Rectal smooth muscle tissue (tissue), 1 donor: ENCODE measurements around the gene CKB.

Experiments
- H3K27ac ChIP-seq: one replicate; pipeline ENCODE4 v1.7.0; 2013; ENCODE audit warnings: low read depth, low read length, inconsistent platforms
- H3K27me3 ChIP-seq: one replicate; pipeline ENCODE4 v1.7.0; 2013; ENCODE audit warnings: low read length; ENCODE audit not compliant: control insufficient read depth, insufficient read depth
- H3K36me3 ChIP-seq: one replicate; pipeline ENCODE4 v1.7.0; 2013; ENCODE audit warnings: low read length; ENCODE audit not compliant: control insufficient read depth, insufficient read depth
- H3K4me1 ChIP-seq: one replicate; pipeline ENCODE4 v1.7.0; 2013; ENCODE audit warnings: low read length; ENCODE audit not compliant: control insufficient read depth, insufficient read depth
- H3K4me3 ChIP-seq: one replicate; pipeline ENCODE4 v1.7.0; 2013; ENCODE audit warnings: low read length
- H3K9ac ChIP-seq: one replicate; pipeline ENCODE4 v1.7.0; 2013; ENCODE audit warnings: low read length

Gene CKB

GRCh38 chr14:103524002-103524935, 1.6 kb upstream of the CKB start:
- peaks cover 18% of the 10 kb centered on the region for H3K4me1 ChIP-seq
- H3K9ac ChIP-seq = no peak overlapping the region
- H3K4me3 ChIP-seq = no peak overlapping the region
- H3K27ac ChIP-seq = peak overlapping the region; percentile 43
- H3K36me3 ChIP-seq = peaks cover 4% of the 10 kb centered on the region
- no peaks in the 10 kb centered on the region for H3K27me3 ChIP-seq

GRCh38 chr14:103523575-103523954, 935 bp upstream of the CKB start:
- Histone ChIP-seq H3K27ac (no peak overlapping the region), H3K4me3 (no peak overlapping the region)

GRCh38 chr14:103521951-103522563, 573 bp downstream of the CKB start:
- Histone ChIP-seq H3K4me3 (peak overlapping the region; percentile 83), H3K27me3 (no peaks in the 10 kb centered on the region), H3K27ac (peak overlapping the region; percentile 90), H3K36me3 (peaks cover 4% of the 10 kb centered on the region), H3K4me1 (peaks cover 27% of the 10 kb centered on the region), H3K9ac (peak overlapping the region; percentile 66)

More at GRCh38 chr14:103523575-103523954, 935 bp upstream of the CKB start:
- Histone ChIP-seq H3K4me1 (peaks cover 24% of the 10 kb centered on the region), H3K27me3 (no peaks in the 10 kb centered on the region), H3K36me3 (peaks cover 4% of the 10 kb centered on the region), H3K9ac (no peak overlapping the region)

- H3K27me3 ChIP-seq = no peaks in the 10 kb centered on the region
- H3K36me3 ChIP-seq = peaks cover 4% of the 10 kb centered on the region
- H3K4me3 ChIP-seq = peak overlapping the region; percentile 83
- H3K9ac ChIP-seq = no peak overlapping the region
- peak overlapping the region; percentile 90 for H3K27ac ChIP-seq
- peaks cover 27% of the 10 kb centered on the region for H3K4me1 ChIP-seq
Measured at GRCh38 chr14:103521438-103521950, 1.1 kb downstream of the CKB start.

DNA sequence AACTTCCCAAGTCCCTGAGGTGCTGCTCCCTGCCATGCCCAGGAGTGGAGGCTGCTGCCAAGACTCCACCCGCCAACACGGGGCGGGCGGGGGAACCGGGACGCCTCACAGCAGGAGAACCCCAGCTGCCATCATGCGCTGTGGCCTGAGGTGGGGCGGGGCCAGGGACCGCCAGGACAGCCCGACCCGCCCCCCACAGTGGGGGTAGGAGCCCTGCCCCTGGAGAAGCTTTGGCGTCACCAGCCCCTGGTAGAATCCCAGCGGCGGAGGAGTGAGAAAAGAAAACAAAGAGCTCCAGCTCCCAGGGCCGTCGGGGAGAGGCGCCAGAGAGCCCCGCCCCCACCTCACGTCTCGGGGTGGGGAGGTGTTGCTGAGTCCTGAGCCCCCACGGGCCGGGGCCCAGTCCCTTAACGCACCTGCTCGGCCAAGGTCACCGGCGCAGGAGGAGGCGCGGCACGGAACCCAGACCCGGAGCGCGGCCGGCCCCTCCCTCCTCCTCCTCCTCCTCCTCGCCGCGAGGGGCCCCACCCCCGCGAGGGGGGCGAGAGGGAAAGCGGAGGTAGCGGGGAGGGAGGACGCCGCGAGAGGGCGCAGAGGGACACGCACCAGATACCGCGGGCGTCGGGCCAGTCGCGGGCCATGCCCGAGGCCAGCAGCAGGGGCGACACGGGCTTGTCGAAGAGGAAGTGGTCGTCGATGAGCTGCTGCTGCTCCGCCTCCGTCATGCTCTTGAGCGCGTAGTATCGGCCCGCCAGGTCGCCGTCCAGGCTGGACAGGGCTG, 1.8 kb downstream of the CKB start:
- Histone ChIP-seq H3K36me3 (peaks cover 4% of the 10 kb centered on the region), H3K27me3 (no peaks in the 10 kb centered on the region), H3K4me3 (peak overlapping the region; percentile 83), H3K4me1 (peaks cover 27% of the 10 kb centered on the region), H3K9ac (no peak overlapping the region), H3K27ac (peak overlapping the region; percentile 90)

DNA sequence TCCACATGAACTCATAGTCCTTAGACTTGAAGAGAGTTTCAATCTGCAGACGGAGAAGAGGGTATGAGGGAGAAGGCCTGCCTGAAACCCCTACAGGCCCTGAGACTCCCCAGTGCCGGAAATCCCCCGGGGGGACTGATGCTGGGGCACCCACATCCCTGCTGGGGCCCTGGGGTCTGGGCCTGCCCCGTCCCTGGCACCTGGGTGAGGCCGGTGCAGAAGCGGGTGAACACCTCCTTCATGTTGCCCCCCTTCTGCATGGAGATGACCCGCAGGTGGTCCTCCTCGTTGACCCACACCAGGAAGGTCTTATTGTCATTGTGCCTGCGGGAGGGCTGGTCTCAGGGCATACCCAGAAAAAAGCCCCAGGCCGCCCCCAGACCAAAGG, 2.4 kb downstream of the CKB start:
- H3K36me3 ChIP-seq = peaks cover 4% of the 10 kb centered on the region
- no peaks in the 10 kb centered on the region for H3K27me3 ChIP-seq
- H3K4me3 ChIP-seq = peak overlapping the region; percentile 83
- H3K27ac ChIP-seq = peak overlapping the region; percentile 90
- H3K4me1 ChIP-seq = peaks cover 27% of the 10 kb centered on the region
- H3K9ac ChIP-seq = no peak overlapping the region

DNA sequence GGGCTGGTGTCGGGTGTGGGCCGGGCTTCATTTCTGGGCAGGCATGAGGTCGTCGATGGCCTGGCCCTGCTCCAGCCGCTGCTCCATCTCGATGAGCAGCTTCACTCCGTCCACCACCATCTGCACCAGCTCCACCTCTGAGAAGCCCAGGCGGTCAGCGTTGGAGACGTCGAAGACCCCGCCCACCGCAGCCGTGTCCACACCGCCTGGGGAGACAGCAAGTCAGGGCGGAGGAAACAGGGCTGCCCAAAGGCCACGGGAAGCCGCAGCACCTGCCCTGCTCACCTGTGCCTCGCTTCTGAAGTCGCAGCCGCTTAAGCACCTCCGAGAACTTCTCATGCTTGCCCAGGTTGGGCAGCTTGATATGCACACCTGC, 2.8 kb downstream of the CKB start:
- Histone ChIP-seq H3K4me3 (peak overlapping the region; percentile 83), H3K9ac (no peak overlapping the region), H3K4me1 (peaks cover 27% of the 10 kb centered on the region), H3K27me3 (no peaks in the 10 kb centered on the region), H3K36me3 (peaks cover 4% of the 10 kb centered on the region), H3K27ac (peak overlapping the region; percentile 90)

GRCh38 chr14:103519043-103519836, 3.4 kb downstream of the CKB start:
- no peaks in the 10 kb centered on the region for H3K27me3 ChIP-seq
- no peak overlapping the region for H3K9ac ChIP-seq
- peak overlapping the region; percentile 83 for H3K4me3 ChIP-seq
- H3K4me1 ChIP-seq = peaks cover 24% of the 10 kb centered on the region
- H3K27ac ChIP-seq = peak overlapping the region; percentile 90
- H3K36me3 ChIP-seq = peaks cover 4% of the 10 kb centered on the region

DNA sequence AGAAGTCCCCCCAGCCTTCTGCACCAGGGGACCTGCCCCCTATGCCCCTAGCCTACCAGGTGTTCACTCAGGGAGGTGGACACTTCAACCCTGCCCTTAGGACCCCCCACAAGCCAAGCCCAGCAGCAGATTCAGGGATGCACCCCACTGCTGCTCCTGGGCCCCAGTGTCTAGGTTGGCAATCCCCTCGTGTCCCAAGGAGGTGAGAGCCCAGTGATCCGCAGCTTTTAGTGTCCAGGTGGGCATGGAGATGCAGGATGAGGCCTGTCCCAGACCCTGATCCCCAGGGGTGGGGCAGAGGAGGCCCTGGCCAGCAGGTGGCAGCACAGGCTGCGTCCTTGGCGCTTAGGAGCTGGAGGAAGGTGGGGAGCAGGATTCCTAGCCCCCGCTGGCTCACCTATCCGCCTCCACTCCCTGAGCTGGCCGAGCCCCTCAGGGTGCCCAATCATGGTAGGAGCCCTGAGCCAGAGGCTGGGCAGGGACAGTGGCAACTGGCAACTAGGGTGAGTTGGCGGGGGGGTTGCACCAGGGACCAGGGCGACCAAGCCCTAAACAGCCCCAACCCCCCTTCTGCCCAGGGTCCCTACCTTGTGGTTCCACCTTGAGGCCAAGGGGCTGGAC, 4.1 kb downstream of the CKB start:
- Histone ChIP-seq H3K4me1 (peaks cover 29% of the 10 kb centered on the region), H3K4me3 (no peak overlapping the region), H3K36me3 (peaks cover 4% of the 10 kb centered on the region), H3K27me3 (no peaks in the 10 kb centered on the region), H3K27ac (peak overlapping the region; percentile 90), H3K9ac (no peak overlapping the region)

GRCh38 chr14:103517721-103518421, 4.8 kb downstream of the CKB start:
- Histone ChIP-seq H3K4me1 (peaks cover 36% of the 10 kb centered on the region), H3K27ac (peak overlapping the region; percentile 90), H3K9ac (no peak overlapping the region), H3K36me3 (peaks cover 4% of the 10 kb centered on the region), H3K27me3 (no peaks in the 10 kb centered on the region), H3K4me3 (no peak overlapping the region)

DNA sequence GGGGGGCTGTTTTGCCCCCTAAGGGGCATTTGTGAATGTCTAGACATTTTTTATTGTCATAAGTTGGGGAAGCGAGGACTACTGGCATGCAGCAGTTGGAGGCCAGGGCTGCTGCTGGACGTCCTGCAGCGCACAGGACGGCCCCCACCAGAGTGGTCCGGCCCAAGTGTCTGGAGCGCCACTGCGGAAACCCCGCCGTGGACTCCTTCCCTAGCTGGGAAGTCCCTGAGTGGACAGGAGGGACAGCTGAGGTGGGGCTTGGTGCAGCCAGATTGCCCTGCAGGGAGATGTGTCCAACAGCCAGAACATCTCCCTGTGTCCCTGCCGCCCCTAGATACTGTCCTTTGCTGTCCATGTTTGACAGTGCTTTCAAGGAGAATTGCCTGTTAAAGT, 5.5 kb downstream of the CKB start:
- Histone ChIP-seq H3K27me3 (no peaks in the 10 kb centered on the region), H3K36me3 (peaks cover 4% of the 10 kb centered on the region), H3K4me1 (peaks cover 42% of the 10 kb centered on the region), H3K9ac (no peak overlapping the region), H3K4me3 (no peak overlapping the region), H3K27ac (peak overlapping the region; percentile 90)
